GM19468 (cell line): ENCODE results near the gene LUC7L.
"Not testable (repeated sequence)": the region's sequence is repeated elsewhere in the genome, so short reads cannot be mapped to it uniquely, and the experiment has no call there.

ENCODE experiments used
- ATAC-seq: cut with Tn5 transposase; IDR thresholded peaks from one replicate; pipeline ENCODE4 v1.9.1; 2021; ENCODE audit warnings: mild to moderate bottlenecking, moderate library complexity, moderate number of reproducible peaks; ENCODE audit not compliant: unreplicated experiment; ENCODE audit errors: extremely low read depth

The LUC7L gene

GRCh38 chr16:263944-264343, 34.7 kb upstream of the LUC7L start:
- ATAC-seq: no peak

GRCh38 chr16:263182-263774, 34.0 kb upstream of the LUC7L start:
- no peak for ATAC-seq

- ATAC-seq: no peak
These were observed 33.0 kb upstream of the LUC7L start for GRCh38 chr16:262121-262745.

GRCh38 chr16:261031-261691, 31.9 kb upstream of the LUC7L start:
- ATAC-seq: no peak

GRCh38 chr16:260326-260725, 31.1 kb upstream of the LUC7L start:
- no peak for ATAC-seq

GRCh38 chr16:259814-260253, 30.6 kb upstream of the LUC7L start:
- ATAC-seq: no peak

- ATAC-seq: no peak
These were observed 30.0 kb upstream of the LUC7L start for GRCh38 chr16:259226-259625.

GRCh38 chr16:258091-258490, 28.8 kb upstream of the LUC7L start:
- ATAC-seq: not testable (repeated sequence)

- no peak for ATAC-seq
These were observed 25.9 kb upstream of the LUC7L start for GRCh38 chr16:255183-255582.

- ATAC-seq: no peak
These were observed 25.2 kb upstream of the LUC7L start for GRCh38 chr16:254461-254860.

GRCh38 chr16:253833-254232, 24.6 kb upstream of the LUC7L start:
- no peak for ATAC-seq

- ATAC-seq: no peak
These were observed 23.4 kb upstream of the LUC7L start for GRCh38 chr16:252366-253337.

GRCh38 chr16:249431-249830, 20.2 kb upstream of the LUC7L start:
- ATAC-seq: no peak

- ATAC-seq: no peak
These were observed 17.8 kb upstream of the LUC7L start for GRCh38 chr16:247027-247426.

GRCh38 chr16:245105-245504, 15.9 kb upstream of the LUC7L start:
- no peak for ATAC-seq

- no peak for ATAC-seq
These were observed 14.1 kb upstream of the LUC7L start for GRCh38 chr16:243348-243747.

GRCh38 chr16:242281-242680, 13.0 kb upstream of the LUC7L start:
- ATAC-seq: no peak

GRCh38 chr16:240559-240958, 11.3 kb upstream of the LUC7L start:
- no peak for ATAC-seq

- no peak for ATAC-seq
These were observed 10.7 kb upstream of the LUC7L start for GRCh38 chr16:239948-240277.

GRCh38 chr16:234468-235305, 5.4 kb upstream of the LUC7L start, which contains the start of gene FAM234A:
Gene FAM234A (plus strand): TSS chr16:234821. CDS start chr16:254414, 19,593 bp downstream.
- peak; percentile 43 for ATAC-seq
